H7 (cell line): ENCODE data around the gene HK2. TPM values are rescaled to one million over a fixed set of nuclear protein-coding genes. Genes with fewer than 3 reads are reported as not detected.
"Not testable (repeated sequence)": the region's sequence is repeated elsewhere in the genome, so short reads cannot be mapped to it uniquely, and the experiment has no call there.

Experiments used
- DNase-seq: peaks from one replicate; pipeline ENCODE4 v3.0.0; 2012
- H3K27me3 ChIP-seq: 2 replicates; pipeline ENCODE4 v1.6.0; 2011; ENCODE audit warnings: mild to moderate bottlenecking, low read length; ENCODE audit not compliant: control insufficient read depth, insufficient read depth
- H3K36me3 ChIP-seq: replicated peaks from 2 replicates; pipeline ENCODE4 v1.5.1; 2011; ENCODE audit warnings: low read length; ENCODE audit not compliant: control insufficient read depth, insufficient read depth
- H3K4me3 ChIP-seq: 2 replicates; pipeline ENCODE4 v1.5.1; 2011; ENCODE audit warnings: low read depth, mild to moderate bottlenecking, control low read depth, low read length, moderate library complexity; ENCODE audit not compliant: insufficient read depth
- total RNA-seq: library from RNA; depleted of rRNA; stranded (reverse); fragments of >200 nt; shearing (Covaris generic); gene quantifications from 2 replicates; pipeline ENCODE4 v1.2.3, GENCODE V29; 2014

The HK2 gene
- total RNA-seq, 1 experiment from 2014 or later = 10.7 TPM

DNA sequence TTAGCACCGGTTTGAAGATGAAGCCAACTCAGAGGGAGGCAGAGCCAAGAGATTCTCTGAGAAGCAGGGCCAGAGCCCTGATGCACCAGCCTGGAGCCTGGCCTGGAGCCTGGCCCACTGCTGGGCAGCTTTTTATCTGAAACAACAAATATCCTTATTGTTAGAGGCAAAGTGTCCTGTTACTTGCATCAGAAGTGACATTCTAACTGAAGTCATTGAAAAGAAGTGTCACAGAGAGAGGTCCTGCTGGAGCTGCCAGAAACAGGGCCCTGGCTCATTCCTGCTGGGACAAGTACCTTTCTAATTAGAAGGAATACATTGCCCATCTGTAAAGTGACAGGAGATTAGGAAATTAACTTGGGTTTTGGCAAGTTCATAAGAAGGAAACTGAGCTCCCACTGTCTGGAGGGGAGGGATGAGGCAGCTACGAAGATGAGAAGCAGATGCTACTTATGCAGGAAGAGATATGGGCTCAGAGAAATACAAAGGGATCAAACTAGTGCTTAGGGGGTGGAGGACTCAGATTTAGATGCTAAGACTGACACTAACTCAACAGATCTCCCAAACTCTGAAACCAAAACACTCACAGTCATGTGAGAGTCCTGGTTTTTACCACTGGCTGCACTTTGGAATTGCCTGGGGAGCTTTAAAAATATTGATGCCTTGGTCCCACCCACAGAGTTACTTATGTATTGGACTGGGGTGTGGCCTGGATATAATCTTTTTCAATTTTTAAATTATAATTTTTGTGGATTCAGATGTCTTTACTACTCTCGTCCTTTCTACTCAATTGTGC lies 11.0 kb upstream of the HK2 start:
- H3K27me3 ChIP-seq = no peaks in the 10 kb centered on the region
- DNase-seq = no peak

DNA sequence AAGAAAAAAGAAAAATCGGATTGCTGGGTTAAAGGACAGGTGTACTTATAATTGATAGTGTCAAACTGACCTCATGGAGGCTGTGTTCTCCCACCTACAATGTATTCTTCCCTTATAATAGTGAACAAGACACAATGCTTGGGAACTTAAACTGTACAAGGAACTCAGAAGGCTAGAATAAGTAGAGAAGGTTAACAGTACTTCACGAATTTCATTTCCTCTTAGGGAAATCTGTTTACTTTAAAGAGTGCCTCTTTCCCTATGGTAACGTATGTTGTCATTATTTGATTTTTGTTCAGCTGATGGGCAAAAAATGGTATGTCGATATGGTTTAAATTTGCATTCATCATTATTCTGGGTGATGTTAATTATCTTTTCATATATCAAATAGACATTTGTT lies 9.2 kb upstream of the HK2 start:
- no peak for DNase-seq
- no peaks in the 10 kb centered on the region for H3K36me3 ChIP-seq
- no peak overlapping the region for H3K4me3 ChIP-seq
- no peaks in the 10 kb centered on the region for H3K27me3 ChIP-seq

More for the DNA sequence above, 11.0 kb upstream of the HK2 start:
- Histone ChIP-seq H3K4me3 (no peak overlapping the region), H3K36me3 (no peaks in the 10 kb centered on the region)

GRCh38 chr2:74828543-74828942 lies 5.4 kb upstream of the HK2 start:
- no peaks in the 10 kb centered on the region for H3K36me3 ChIP-seq
- no peak for DNase-seq
- no peaks in the 10 kb centered on the region for H3K27me3 ChIP-seq
- H3K4me3 ChIP-seq = no peak overlapping the region

DNA sequence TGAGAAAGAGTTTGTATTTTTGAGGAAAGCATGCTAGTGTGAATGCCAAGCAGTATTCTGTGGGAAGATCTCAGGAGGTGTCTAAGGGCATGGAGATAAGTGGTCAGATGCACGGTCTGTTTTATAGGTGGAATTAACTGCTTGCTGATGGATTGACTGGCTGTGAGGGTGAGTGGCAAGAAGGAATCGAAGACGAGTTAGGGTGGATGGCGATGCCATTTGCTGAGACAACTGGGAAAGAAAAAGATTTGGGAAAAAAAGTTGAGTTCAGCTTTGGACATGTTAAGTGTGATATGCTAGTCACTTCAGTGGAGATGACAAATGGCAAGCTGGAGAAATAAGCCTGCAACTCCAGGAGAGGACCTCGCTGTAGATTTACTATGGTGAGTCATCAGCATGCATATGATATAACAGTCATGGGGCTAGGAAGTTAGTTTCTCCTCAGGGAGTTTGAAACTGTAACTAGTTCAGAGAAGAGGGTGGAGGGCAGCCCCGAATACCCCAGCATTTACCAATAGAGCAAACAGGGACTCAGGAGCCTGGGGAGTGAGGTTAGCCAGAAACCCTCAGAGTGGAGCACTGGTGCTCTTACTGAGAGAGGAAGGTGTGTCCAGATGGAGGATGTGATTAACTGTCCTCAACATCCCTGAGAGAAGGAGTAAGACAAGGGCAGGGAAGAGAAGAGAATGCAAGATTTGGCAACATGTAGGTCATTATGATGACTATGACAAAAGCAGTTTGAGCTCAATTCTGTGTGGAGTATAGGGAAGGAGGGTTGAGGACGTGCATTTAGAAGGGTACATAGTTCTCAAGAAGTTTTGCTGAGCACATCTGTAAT lies 2.0 kb upstream of the HK2 start:
- H3K4me3 ChIP-seq = no peak overlapping the region

GRCh38 chr2:74834234-74834791 lies 386 bp downstream of the HK2 start:
- not testable (repeated sequence) for H3K27me3 ChIP-seq, DNase-seq, H3K36me3 ChIP-seq
- peak overlapping the region; percentile 96 for H3K4me3 ChIP-seq

More for the DNA sequence above, 2.0 kb upstream of the HK2 start:
- DNase-seq = no peak
- Histone ChIP-seq H3K27me3 (no peaks in the 10 kb centered on the region), H3K36me3 (no peaks in the 10 kb centered on the region)

DNA sequence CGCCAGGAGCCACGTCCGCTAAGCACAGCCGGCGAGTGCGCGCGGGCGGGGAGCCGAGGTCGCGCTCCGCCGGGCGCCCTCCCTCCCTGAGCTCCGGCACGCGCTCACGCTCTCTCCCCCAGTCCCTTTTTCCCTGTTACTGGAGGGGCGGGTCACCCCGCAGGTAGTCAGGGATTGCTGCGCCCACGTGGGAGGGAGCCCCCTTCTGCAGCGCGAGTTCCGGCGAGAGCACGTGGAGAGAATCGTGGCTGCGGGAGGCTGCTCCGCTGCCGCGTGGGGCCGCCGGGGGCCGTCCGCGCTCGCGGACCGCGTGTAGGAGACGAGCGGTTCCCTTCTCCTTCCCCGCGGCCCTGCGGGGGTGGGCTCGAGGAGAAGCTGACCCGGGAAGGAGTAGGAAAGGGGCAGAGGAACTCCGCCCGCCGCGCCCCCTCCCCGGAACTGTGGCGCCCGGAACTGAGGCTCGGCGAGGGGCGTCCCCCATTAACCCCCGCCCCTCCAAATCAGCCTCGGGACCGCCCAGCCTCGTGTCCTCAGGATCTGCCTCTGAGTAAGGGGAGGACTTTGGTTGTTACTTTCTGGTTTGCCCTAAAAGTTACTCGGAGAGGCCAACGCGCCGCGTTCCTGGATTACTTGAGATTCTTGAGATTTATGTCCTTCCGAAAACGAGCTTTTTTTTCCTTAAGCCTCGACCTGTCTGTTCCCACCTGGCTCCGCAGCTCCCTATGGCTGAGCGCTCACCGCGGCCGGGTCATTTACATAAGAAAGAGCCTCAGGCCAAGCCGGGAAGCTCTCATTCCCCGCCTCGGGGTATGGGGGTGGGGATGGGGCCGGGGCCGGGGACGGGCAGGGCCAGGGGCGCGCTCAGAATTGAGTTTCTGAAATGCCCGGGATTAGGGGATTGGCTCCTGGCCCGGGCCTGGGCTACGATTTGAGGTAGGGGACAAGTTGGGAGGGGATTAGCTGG lies 1.1 kb downstream of the HK2 start:
- peak overlapping the region; percentile 96 for H3K4me3 ChIP-seq
- DNase-seq = peak; percentile 95
- no peaks in the 10 kb centered on the region for H3K36me3 ChIP-seq

GRCh38 chr2:74835831-74836674 lies 2.1 kb downstream of the HK2 start:
- no peaks in the 10 kb centered on the region for H3K27me3 ChIP-seq
- peak overlapping the region; percentile 96 for H3K4me3 ChIP-seq
- H3K36me3 ChIP-seq = no peaks in the 10 kb centered on the region
- peak; percentile 78 for DNase-seq

More for the DNA sequence above, 1.1 kb downstream of the HK2 start:
- no peaks in the 10 kb centered on the region for H3K27me3 ChIP-seq

GRCh38 chr2:74836675-74837401 lies 2.9 kb downstream of the HK2 start:
- H3K27me3 ChIP-seq = no peaks in the 10 kb centered on the region
- no peak overlapping the region for H3K4me3 ChIP-seq
- no peaks in the 10 kb centered on the region for H3K36me3 ChIP-seq
- peak; percentile 77 for DNase-seq

DNA sequence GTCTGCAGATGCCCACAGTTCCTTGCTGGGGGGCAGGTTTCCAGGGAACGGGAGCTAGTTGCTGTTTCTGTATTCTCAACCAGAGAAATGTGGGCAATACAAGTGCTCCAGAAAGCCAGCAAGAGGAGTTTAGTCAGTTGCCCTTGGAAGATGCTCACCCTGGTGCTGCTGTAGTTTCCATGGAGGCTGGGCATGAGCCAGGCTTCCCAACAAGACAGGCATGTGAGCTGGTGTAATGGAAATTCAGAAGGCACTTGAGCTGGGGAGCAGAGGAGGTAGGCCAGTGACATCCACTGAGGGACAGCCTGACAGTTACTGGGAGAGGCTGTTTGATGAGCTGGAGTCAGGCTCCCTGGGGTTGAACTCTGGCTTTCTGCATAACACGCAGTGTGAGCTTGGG lies 7.7 kb downstream of the HK2 start:
- DNase-seq = no peak
- Histone ChIP-seq H3K36me3 (no peaks in the 10 kb centered on the region), H3K27me3 (no peaks in the 10 kb centered on the region), H3K4me3 (no peak overlapping the region)

- no peak for DNase-seq
- H3K4me3 ChIP-seq = no peak overlapping the region
- no peaks in the 10 kb centered on the region for H3K36me3 ChIP-seq
- H3K27me3 ChIP-seq = no peaks in the 10 kb centered on the region
These were observed 9.5 kb downstream of the HK2 start for GRCh38 chr2:74843433-74843832.

DNA sequence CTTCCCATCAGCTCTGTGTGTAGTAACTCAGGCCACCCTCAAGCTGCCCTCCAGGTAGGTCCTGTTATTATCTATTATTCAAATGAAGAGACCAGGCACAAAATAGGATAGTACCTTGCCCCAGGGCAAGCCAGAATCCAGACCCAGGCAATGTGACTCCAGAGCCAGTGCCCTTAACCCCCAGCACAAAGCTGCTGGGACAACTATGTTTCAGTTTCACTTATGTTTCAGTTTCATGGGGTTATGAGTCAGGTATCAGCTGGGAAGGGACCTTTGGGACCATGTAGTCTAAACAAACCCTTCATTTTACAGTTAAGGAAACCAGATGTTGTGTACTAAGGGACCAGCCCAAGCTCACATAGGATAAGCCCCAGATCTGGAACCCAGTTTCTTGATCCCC lies 10.0 kb downstream of the HK2 start:
- no peak overlapping the region for H3K4me3 ChIP-seq
- DNase-seq = no peak
- H3K36me3 ChIP-seq = no peaks in the 10 kb centered on the region
- no peaks in the 10 kb centered on the region for H3K27me3 ChIP-seq

DNA sequence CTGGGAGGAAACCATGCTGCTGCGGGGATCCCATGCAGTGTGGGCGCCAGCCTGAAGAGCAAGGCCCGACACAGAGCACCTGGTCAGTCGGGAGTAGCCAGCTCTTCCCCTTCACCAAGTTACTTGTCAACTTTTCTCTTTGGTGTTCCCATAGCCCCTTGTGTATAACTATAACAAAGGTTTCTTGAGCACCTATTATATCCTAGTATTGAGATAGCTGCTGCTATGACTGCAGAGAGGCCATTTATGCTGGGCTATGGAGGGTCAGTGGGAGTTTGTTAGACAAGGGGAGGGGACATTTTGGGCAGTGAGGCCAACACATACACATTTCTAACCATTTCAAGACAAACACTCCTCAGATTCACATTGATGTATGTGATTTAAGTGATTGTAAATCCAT lies 10.8 kb downstream of the HK2 start:
- no peak overlapping the region for H3K4me3 ChIP-seq
- H3K36me3 ChIP-seq = no peaks in the 10 kb centered on the region
- DNase-seq = no peak
- no peaks in the 10 kb centered on the region for H3K27me3 ChIP-seq

GRCh38 chr2:74845217-74845751 lies 11.4 kb downstream of the HK2 start:
- no peak for DNase-seq
- no peaks in the 10 kb centered on the region for H3K36me3 ChIP-seq
- no peaks in the 10 kb centered on the region for H3K27me3 ChIP-seq
- no peak overlapping the region for H3K4me3 ChIP-seq
